ENCODE results near the gene GLI3.
A peak's percentile ranks its signal among the peaks of the same experiment; 100 is the strongest.

Gene GLI3

GRCh38 chr7:42226354-42226941 lies 10.6 kb downstream of the GLI3 start (continued):
- 0 out of 2 replicates have a peak, but pooled peaks have one; percentile 57 for TF ChIP-seq ZNF112 (tag by site-specific recombination; IDR thresholded peaks at IDR 0.05)
- TF ChIP-seq ZNF114 (tag by site-specific recombination; IDR thresholded peaks at IDR 0.05): no peak
- no peak for TF ChIP-seq YY1 (tag by site-specific recombination; IDR thresholded peaks at IDR 0.05)
- no peak for TF ChIP-seq ZNF530 (tag by site-specific recombination; IDR thresholded peaks at IDR 0.05; ENCODE audit: low read depth)
- TF ChIP-seq ZSCAN5A (tag by site-specific recombination; IDR thresholded peaks at IDR 0.05): no peak
- TF ChIP-seq ZNF221 (tag by site-specific recombination; IDR thresholded peaks at IDR 0.05; ENCODE audit: borderline replicate concordance): no peak
- no peak for TF ChIP-seq MEIS1 (CRISPR knock-in tag; IDR thresholded peaks at IDR 0.05; ENCODE audit: borderline replicate concordance)
- TF ChIP-seq ZNF132 (tag by site-specific recombination; IDR thresholded peaks at IDR 0.05; ENCODE audit: borderline replicate concordance): no peak
- no peak; the same call in 1 of the 2 replicates for TF ChIP-seq OSR2 (tag by site-specific recombination; IDR thresholded peaks at IDR 0.05)
- no peak for TF ChIP-seq ZNF776 (tag by site-specific recombination; IDR thresholded peaks at IDR 0.05; ENCODE audit: borderline replicate concordance)
- peak; percentile 36 for TF ChIP-seq IKZF3 (tag by site-specific recombination; IDR thresholded peaks at IDR 0.05)
- TF ChIP-seq ZNF280C (tag by site-specific recombination; IDR thresholded peaks at IDR 0.05): no peak
- TF ChIP-seq ZBTB1 (tag by site-specific recombination; IDR thresholded peaks at IDR 0.05): no peak
- TF ChIP-seq, protein P1, sequence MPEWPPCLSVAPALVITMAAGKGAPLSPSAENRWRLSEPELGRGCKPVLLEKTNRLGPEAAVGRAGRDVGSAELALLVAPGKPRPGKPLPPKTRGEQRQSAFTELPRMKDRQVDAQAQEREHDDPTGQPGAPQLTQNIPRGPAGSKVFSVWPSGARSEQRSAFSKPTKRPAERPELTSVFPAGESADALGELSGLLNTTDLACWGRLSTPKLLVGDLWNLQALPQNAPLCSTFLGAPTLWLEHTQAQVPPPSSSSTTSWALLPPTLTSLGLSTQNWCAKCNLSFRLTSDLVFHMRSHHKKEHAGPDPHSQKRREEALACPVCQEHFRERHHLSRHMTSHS (tag by site-specific recombination; IDR thresholded peaks at IDR 0.05): no peak
- TF ChIP-seq GLI2 (tag by site-specific recombination; IDR thresholded peaks at IDR 0.05; ENCODE audit: borderline replicate concordance, low read depth): no peak
- TF ChIP-seq ZNF521 (tag by site-specific recombination; IDR thresholded peaks at IDR 0.05): no peak
- no peak for TF ChIP-seq ZNF510 (tag by site-specific recombination; IDR thresholded peaks at IDR 0.05; ENCODE audit: insufficient replicate concordance)
- TF ChIP-seq ZNF239 (tag by site-specific recombination; IDR thresholded peaks at IDR 0.05): no peak
- no peak for TF ChIP-seq ZNF48 (tag by site-specific recombination; IDR thresholded peaks at IDR 0.05)
- no peak for TF ChIP-seq ZSCAN16 (tag by site-specific recombination; IDR thresholded peaks at IDR 0.05)
- no peak for TF ChIP-seq ZNF747 (tag by site-specific recombination; IDR thresholded peaks at IDR 0.05)
- no peak for TF ChIP-seq ZNF292 (tag by site-specific recombination; IDR thresholded peaks at IDR 0.05; ENCODE audit: borderline replicate concordance, low read depth)
- TF ChIP-seq YY2 (tag by site-specific recombination; IDR thresholded peaks at IDR 0.05): no peak
- TF ChIP-seq ZNF707 (tag by site-specific recombination; IDR thresholded peaks at IDR 0.05): no peak
- TF ChIP-seq TRIM28 (IDR thresholded peaks at IDR 0.05; ENCODE audit: borderline replicate concordance, low read length): no peak
- TF ChIP-seq SALL2 (tag by site-specific recombination; IDR thresholded peaks at IDR 0.05; ENCODE audit: borderline replicate concordance): no peak
- TF ChIP-seq ZNF677 (tag by site-specific recombination; IDR thresholded peaks at IDR 0.05): no peak
- TF ChIP-seq REST (tag by site-specific recombination; IDR thresholded peaks at IDR 0.05): no peak
- no peak for TF ChIP-seq ZFP41 (tag by site-specific recombination; IDR thresholded peaks at IDR 0.05; ENCODE audit: borderline replicate concordance)
- no peak for TF ChIP-seq ZNF610 (tag by site-specific recombination; IDR thresholded peaks at IDR 0.05; ENCODE audit: borderline replicate concordance)
- peak; percentile 51; the same call in 1 of the 2 replicates for TF ChIP-seq ZXDB (tag by site-specific recombination; IDR thresholded peaks at IDR 0.05)
- TF ChIP-seq HOXD13 (CRISPR knock-in tag; IDR thresholded peaks at IDR 0.05; ENCODE audit: borderline replicate concordance): no peak
- peak; percentile 47; the same call in 1 of the 2 replicates for TF ChIP-seq MZF1 (tag by site-specific recombination; IDR thresholded peaks at IDR 0.05; ENCODE audit: borderline replicate concordance)
